ENCODE measurements around the gene SAMD1.

DNA sequence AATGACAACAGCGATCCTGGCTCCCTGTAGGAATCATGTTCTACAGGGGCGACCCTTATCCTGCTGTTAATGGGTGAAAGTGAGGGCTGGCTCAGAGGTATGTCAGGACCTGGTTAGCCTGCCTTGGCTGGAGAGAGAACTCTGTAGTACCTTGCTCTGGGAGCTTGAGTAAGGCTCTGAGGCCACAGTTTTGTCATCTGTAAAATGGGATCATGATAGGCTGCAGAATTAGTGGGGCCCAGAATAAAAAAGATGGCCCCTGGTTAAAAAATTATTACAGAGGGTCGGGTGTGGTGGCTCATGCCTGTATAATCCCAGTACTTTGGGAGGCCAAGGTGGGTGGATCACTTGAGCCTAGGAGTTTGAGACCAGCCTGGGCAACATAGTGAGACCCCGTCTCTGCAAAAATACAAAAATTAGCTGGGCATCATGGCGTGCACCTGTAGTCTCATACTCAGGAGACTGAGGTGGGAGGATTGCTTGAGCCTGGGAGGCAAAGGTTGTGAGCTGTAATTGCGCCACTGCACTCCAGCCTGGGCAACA, 10.5 kb upstream of the SAMD1 start:
- no peak for TF ChIP-seq CTCF (conservative IDR thresholded peaks at IDR 0.05; ENCODE audit: low read depth, low read length)
- no peak for TF ChIP-seq EZH2 (IDR thresholded peaks at IDR 0.05; ENCODE audit: low read length, unreplicated experiment)
- no peak for TF ChIP-seq EZH2phosphoT487 (IDR thresholded peaks at IDR 0.05; ENCODE audit: borderline replicate concordance, low read length)

Data from PC-3 (cell line).